G401.6 (cell line): ENCODE data around the gene FABP6.

ENCODE experiments used
- FAIRE-seq: peaks from 2 replicates; lab custom pipeline; 2012; peaks lifted over from hg19 to GRCh38; lab: Jason Lieb, UNC

FABP6 gene

DNA sequence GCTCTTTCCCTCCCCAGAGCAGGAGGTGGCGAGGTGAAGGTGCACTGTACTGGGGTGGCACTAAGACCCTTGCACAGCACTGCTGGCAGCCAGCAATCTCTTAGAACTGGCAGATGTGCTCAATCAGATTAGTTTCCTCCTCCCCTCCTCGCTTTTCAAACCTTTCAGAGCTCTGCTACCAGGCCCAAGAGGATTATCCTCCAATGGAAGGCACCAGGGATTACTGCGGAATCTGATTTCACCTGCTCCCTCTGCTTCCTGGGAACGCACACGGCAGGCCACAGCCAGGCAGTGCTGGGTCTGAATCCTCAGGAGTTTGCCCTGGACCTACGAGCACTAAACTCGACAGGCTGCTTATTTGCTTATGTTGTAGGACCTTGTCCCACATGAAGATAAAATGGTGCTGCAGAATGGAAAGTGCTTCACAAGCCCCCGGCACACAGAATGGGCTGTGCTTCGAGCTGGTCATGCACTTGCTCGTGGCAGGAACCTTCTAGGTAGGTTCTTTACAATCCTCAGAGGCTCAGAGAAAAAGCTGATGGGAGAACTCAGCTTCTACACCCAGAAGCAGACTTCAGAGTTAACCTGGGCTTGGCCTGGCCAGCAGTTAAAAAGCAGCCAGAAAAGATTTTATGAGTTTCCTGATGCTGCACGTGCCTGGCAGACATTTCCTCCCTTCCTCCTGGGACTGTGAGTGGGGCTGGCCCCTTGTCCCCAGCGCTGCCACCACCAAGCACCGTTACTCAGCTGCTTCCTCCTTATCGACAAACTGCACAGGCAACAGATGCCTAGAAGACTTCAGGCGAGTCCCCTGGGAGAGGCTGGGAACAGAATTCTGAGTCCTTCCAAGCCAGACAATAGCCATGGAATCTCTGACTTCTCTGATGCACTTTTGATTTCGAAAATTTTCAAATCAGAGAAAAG is 33.1 kb downstream of the FABP6 start:
- FAIRE-seq = no peak

- FAIRE-seq = no peak
Observed at GRCh38 chr5:160263326-160263855, 34.1 kb downstream of the FABP6 start.

GRCh38 chr5:160266044-160266443 is 36.7 kb downstream of the FABP6 start:
- FAIRE-seq = no peak

GRCh38 chr5:160266752-160267345 is 37.5 kb downstream of the FABP6 start:
- no peak for FAIRE-seq

GRCh38 chr5:160268121-160268520 is 38.8 kb downstream of the FABP6 start:
- no peak for FAIRE-seq

DNA sequence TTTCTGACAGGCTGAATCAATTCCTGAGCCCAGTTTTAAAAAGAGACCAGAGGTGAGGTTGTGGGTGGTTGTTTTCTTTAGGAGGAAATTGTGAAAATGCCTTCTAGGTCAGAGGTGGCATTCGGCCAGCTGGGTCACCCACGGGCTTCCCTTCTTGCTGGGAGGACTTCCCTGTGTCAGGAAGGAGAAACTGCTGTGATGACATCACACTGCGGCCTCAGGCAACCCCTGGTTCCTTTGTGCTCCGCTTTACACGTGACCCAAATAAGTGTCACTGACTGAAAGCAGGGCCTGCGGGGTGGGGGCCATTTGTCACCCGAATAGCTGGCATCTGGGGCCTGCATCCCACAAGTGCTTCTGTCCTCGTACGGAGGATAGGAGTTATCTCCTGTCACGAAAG is 39.7 kb downstream of the FABP6 start:
- FAIRE-seq = no peak

DNA sequence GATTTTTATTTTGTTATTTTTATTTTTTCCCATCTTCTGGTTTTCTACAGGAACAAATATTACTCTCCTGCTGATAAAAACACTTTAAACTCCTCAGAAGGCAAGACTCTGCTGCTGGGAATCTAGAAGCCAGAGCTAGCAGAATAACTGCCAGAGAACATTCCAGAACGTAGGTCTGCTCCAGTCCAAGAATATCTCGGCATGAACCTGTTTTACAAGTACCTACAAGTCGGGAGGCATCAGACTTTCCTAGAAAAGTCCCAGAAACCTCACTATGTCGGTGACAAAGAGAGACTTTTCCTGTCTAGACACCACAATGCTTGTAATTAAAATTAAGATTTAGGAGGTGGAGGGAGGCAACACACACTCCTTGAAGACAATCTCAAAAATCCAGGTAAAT is 41.4 kb downstream of the FABP6 start:
- FAIRE-seq = no peak

DNA sequence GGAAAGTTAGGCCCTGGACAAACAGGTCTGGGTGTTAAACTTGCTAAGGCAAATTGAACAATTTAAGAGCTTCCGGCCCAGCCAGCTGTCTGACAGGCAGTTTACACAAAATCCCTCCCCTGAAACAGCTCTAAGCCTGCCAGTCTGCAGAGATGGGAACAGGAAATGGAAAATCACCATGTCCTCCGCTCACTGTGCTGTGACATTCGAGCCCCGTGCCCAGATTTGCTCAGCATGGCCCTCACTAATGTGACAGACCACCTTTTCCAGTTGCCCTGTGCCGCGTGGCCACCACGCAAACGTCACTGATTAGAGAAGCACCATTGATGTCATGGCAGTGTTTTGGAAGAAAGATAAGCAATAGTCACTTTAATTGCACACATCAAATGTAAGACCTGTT is 42.1 kb downstream of the FABP6 start:
- no peak for FAIRE-seq

DNA sequence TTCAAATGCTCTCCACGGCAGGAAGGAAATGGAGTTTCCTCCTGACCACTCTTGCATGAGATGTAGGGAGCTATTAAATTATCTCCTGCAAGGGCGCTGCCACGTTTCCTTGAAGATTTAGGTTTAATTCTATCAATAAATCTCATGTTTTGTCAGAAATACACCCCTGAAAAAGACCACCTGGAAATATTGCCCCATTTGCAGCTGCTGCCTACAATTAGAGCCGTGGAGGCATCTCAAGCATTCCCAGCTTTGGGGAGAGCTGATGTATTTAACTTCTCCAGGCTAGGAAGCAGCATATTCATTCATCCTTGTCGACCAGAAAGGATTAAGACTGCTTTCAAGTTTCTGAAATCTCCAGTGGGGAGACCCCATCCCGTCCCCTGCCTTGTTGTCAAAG is 42.5 kb downstream of the FABP6 start:
- FAIRE-seq = no peak

- FAIRE-seq = no peak
Observed at GRCh38 chr5:160272264-160272663, 43.0 kb downstream of the FABP6 start.

DNA sequence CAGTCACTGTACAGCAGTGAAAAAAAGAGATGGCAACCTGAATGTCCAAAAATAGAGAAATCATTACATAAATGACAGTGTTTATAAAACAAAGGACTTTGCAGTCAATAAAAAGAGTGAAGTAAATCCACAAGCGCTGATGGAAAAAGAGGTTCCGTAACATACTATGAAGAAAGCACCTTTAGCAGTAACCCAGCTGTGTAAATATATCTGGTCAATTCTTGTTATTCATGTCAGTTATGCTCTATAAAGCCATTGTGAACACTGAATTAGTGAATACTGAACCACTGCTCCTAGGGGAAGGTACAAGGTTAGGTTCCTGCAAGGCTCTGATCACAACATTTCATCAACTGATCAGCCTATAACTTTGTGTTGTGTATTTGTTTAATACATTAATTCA is 43.6 kb downstream of the FABP6 start:
- FAIRE-seq = no peak

DNA sequence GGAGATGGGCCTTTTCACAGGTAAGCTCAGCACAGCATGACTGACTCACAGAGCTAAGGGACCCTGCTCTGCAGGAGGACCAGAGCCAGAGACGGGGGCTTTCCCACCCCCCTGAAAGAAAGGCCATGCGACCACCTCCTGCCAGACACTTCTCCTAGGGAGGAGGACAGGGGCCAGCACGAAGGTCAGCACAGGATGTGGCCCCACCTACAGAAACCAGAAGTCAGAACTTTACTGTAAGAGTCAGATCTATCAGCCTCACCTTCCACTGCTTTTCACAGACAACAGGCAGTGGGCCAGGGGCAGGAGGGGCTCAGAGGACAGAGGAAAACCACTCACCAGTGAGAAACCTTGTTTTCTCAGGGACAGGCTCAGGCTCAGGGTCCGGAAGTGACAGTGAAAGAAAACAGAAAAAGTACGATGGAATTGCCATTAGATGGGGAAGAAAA is 45.2 kb downstream of the FABP6 start:
- no peak for FAIRE-seq

- no peak for FAIRE-seq
Observed at GRCh38 chr5:160278343-160278742, 49.0 kb downstream of the FABP6 start.

DNA sequence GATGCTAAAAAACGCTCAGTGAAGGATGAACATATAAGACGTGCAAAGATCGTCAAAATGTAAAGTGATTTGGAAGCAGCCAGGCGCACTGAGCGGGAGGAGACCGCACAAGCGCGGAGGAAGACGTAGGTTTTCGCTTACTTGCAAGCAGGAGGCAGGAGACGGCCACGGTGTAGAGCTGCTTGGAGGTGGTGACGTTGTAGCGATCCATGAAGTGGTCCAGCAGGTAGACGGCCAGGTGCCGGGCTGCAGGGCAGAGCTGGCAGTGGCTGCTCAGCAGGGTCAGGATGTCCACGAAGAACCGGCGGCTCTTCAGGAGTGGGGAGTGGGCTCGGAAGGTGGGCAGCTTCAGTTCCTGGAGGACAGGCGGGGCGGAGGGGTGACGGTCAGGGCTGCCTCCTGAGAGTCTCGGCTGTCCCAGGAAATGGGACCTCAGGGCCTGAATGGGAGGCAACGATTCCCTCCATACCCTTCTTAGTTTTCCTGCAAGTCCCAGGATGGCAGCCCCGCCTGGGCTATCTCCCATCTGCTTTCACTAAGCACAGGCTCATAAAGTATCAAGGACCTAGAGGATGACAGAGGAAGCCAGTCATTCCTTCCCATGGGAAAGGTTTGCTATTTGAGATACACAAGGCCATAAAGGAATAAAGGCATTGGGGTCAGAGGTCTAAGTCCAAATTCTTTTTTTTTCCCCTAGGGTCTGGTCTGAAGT is 51.2 kb downstream of the FABP6 start:
- no peak for FAIRE-seq

DNA sequence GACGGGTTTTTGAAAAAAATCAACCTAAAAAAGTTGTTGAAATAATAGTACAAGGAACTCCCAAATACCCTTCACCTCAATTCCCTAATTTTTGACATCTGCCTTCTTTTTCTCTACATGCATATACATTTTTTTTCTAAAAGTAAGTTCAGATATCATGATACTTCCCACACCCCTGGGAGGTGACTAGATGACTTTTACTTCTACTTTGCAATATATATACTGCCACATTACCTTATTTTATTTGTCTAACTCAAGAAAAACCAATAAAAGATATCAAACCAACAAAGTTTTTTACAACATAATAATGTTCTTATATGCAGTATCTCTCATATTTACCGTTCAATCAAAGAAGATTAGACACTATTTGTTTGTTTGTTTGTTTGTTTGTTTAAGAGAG is 52.0 kb downstream of the FABP6 start:
- no peak for FAIRE-seq

DNA sequence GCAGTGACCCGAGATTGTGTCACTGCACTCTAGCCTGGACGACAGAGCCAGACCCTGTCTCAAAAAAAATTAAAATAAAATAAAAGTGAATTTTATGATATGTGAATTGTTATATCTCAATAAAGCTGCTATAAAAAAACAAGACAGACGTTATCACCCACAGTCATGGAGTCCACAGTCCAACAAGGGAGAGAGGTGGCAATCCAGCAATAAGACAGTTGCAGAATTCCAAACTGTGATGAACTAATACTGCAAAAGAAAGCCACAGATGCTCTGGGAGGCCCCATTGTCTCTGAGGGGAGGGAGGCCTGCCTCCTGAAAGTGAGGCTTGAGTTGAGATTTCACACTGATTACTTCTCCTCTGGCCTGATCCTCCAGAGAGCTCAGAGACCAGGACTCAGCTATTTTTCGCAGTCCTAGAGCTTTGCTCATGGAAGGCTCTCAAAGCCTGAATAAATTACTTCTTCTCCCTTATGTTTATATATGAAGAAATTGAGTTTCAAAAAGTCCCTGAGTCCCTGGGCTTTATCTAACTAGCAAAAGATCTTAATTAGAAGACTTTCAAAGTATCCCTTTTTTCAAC is 55.1 kb downstream of the FABP6 start:
- no peak for FAIRE-seq

DNA sequence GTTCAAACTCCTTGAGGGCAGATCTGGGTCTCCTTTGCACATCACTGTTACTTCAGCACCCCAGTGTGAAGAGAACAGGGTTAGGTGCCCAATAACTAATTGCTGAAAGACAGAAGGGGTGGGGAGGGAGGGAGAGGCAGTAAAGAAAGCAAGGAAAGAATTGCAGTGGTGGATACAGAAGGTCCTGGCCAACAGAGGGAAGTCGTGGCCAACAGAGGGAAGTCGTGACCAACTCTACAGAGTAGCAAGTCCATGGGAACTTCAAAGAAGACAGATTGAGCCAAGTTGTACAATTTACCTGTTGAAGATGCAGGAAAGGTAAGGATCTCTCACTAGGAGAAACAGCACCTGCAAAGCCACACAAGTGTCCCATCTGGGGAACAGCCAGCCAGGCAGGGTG is 56.0 kb downstream of the FABP6 start:
- no peak for FAIRE-seq

GRCh38 chr5:160286947-160287346 is 57.6 kb downstream of the FABP6 start:
- FAIRE-seq = no peak

- FAIRE-seq = no peak
Observed at GRCh38 chr5:160287378-160288051, 58.2 kb downstream of the FABP6 start.
